Measurements from ENCODE around the gene KRT8. TPM values are rescaled to one million over a fixed set of nuclear protein-coding genes. Genes with fewer than 3 reads are reported as not detected.

KRT8 gene
- total and polyA plus RNA-seq, 7 donors: 0.54 to 1.3 (median 0.76) TPM

DNA sequence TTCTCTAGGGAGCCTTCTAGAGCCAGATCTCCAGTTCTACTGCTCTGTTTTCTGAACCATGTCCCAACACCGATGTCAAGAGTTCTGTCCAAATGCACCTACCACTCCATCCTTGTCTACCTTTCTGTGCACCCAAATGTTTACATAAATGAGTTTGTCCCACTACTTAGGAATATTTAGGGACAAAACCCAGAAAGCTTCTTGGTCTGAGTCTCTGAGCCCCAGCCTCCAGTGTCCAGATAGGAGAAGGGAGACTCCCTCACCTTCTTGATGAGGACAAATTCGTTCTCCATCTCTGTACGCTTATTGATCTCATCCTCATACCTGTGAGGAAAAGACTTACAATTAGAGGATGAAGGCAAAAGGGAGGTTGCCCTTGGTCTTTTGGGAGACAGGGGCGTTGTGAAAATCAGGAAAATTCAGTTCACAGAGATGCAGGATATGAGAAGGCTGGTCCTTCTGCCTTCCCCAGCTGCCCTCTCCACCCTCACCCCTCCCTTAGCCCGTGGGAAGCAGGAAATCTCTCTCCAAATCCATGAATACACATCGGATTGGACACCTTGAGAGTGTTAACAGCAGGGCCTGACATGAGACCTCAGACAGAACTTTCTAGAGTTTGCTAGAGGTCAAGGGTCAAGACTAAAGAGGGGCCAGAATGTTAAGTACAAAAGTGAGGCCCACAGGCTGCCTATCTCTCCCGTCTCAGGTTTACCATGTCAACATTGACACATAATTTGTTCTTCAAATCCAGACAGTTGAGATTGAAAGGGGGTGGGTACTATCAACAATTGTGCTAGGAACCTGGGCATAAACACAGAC lies 3.8 kb downstream of the KRT8 start:
- WGBS, 3 donors: 67 to 79% (median 72%) methylated on average over 7 of the region's 7 CpGs
- ATAC-seq: no peak
- intact Hi-C loops (cut with DNase I): no loop called here
- H3K27ac ChIP-seq: no peak overlapping the region
- no peaks in the 10 kb centered on the region for H3K9me3 ChIP-seq
- H3K4me3 ChIP-seq: no peak overlapping the region
- no peak for DNase-seq
- TF ChIP-seq, protein P1, sequence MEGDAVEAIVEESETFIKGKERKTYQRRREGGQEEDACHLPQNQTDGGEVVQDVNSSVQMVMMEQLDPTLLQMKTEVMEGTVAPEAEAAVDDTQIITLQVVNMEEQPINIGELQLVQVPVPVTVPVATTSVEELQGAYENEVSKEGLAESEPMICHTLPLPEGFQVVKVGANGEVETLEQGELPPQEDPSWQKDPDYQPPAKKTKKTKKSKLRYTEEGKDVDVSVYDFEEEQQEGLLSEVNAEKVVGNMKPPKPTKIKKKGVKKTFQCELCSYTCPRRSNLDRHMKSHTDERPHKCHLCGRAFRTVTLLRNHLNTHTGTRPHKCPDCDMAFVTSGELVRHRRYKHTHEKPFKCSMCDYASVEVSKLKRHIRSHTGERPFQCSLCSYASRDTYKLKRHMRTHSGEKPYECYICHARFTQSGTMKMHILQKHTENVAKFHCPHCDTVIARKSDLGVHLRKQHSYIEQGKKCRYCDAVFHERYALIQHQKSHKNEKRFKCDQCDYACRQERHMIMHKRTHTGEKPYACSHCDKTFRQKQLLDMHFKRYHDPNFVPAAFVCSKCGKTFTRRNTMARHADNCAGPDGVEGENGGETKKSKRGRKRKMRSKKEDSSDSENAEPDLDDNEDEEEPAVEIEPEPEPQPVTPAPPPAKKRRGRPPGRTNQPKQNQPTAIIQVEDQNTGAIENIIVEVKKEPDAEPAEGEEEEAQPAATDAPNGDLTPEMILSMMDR (IDR thresholded peaks at IDR 0.05): no peak
- H3K27me3 ChIP-seq (ENCODE audit: insufficient read depth in 3 of 3, low read length in 2 of 3): peaks cover 0 to 21% (median 14%) of the 10 kb centered on the region in 3 donors
- H3K4me1 ChIP-seq: no peaks in the 10 kb centered on the region
- no peaks in the 10 kb centered on the region for H3K36me3 ChIP-seq (ENCODE audit: insufficient read depth in 1 of 2, low read depth in 1 of 2)

- Histone ChIP-seq H3K27me3 (ENCODE audit: insufficient read depth in 3 of 3, low read length in 2 of 3) (peaks cover 0 to 21% (median 14%) of the 10 kb centered on the region in 3 donors), H3K4me3 (no peak overlapping the region), H3K9me3 (no peaks in the 10 kb centered on the region), H3K27ac (no peak overlapping the region), H3K4me1 (no peaks in the 10 kb centered on the region), H3K36me3 (ENCODE audit: insufficient read depth in 1 of 2, low read depth in 1 of 2) (no peaks in the 10 kb centered on the region)
- ATAC-seq (no peak), DNase-seq (no peak)
- 89 to 93% (median 90%) methylated on average over 9 of the region's 9 CpGs for WGBS, 3 donors
- intact Hi-C loops (cut with DNase I): no loop called here
- TF ChIP-seq, protein P1 (IDR thresholded peaks at IDR 0.05): no peak
These were observed 4.5 kb downstream of the KRT8 start for GRCh38 chr12:52900166-52900895.

DNA sequence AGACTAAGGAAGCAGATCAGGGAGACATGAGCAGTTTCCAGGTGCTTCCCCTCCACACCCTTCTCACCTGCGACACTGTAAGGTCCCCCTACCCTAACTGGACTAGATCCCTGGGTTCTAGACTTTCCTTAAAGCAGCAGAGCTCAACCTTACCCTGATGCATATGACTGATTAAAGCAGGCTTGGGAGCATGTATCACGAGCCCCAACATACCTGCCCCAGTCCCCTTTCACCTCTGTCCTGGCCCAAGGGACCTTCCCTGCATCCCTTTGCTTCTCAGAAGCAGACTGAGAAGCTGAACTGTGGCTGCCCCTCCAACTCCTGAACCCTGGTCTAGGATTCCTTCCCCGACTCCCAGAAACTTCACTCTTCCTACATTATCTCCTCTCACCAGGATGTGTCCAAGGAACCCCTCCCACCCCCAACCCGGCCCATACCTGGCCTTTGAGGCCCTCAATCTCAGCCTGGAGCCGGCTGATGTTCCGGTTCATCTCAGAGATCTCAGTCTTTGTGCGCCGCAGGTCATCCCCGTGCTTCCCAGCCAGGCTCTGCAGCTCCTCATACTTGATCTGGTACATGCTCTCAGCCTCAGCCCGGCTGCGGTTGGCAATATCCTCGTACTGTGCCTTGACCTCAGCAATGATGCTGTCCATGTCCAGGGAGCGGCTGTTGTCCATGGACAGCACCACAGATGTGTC lies 5.4 kb downstream of the KRT8 start:
- WGBS, 3 donors: 83 to 88% (median 87%) methylated on average over 13 of the region's 13 CpGs
- TF ChIP-seq, protein P1 (IDR thresholded peaks at IDR 0.05): no peak
- no peaks in the 10 kb centered on the region for H3K9me3 ChIP-seq
- no peak for ATAC-seq
- DNase-seq: no peak
- H3K27ac ChIP-seq: no peak overlapping the region
- no peak overlapping the region for H3K4me3 ChIP-seq
- no peaks in the 10 kb centered on the region for H3K4me1 ChIP-seq
- H3K36me3 ChIP-seq (ENCODE audit: insufficient read depth in 1 of 2, low read depth in 1 of 2): no peaks in the 10 kb centered on the region
- H3K27me3 ChIP-seq (ENCODE audit: insufficient read depth in 3 of 3, low read length in 2 of 3): peaks cover 0 to 18% (median 14%) of the 10 kb centered on the region in 3 donors
- intact Hi-C loops (cut with DNase I): no loop called here

DNA sequence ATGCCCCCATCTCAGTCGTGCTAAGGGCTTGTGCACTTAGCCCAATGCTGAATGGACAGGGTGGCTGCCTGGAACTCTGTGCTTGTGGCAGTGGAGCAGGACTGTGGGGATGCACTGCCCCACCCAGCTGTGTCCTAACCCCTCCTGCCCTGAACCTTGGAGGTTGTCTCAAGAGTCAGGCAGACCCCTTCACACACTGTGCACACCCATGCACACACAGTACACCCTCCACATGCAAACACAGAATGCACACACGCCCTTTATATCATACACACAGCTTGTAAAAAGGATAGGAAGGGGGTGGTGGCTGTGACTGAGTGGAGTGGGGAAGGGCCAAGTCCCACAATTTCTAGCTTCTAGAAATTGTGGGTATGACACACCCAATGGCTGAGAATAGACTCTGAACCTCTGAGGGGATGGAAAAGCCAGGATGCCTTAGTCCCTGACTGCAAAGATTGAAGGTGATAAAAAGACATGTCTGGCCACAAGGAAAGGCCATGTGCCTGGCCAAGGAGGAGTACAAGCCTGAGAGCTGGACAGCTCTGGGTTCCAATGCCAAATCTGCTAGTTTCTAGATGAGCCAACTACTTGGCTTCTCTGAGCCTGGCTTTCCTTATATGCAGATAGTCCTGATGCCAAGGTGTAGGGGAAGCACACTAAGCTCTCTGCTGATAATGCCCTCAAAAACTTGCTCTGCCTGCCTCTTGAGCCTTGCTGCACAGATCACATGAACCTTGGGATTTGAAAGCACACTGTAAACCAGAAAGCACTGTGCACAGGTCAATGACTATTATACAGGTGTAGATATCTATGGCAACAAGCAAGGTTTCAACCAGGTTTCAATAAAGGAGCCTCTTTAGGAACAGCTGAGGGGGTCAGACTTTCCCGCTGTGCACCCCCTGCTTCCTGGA lies 8.4 kb downstream of the KRT8 start:
- WGBS, 3 donors: 57 to 72% (median 66%) methylated on average over 3 of the region's 3 CpGs
- ATAC-seq: no peak
- peaks cover 0 to 10% (median 8%) of the 10 kb centered on the region in 3 donors for H3K27me3 ChIP-seq (ENCODE audit: insufficient read depth in 3 of 3, low read length in 2 of 3)

More for the DNA sequence above, 8.4 kb downstream of the KRT8 start:
- intact Hi-C loops (cut with DNase I): no loop called here
- no peak for DNase-seq
- Histone ChIP-seq H3K27ac (no peak overlapping the region), H3K9me3 (no peaks in the 10 kb centered on the region), H3K36me3 (ENCODE audit: insufficient read depth in 1 of 2, low read depth in 1 of 2) (no peaks in the 10 kb centered on the region), H3K4me3 (no peak overlapping the region), H3K4me1 (no peaks in the 10 kb centered on the region)
- TF ChIP-seq, protein P1 (IDR thresholded peaks at IDR 0.05): no peak
